ENCODE results near the gene LETM1. TPM values are rescaled to one million over a fixed set of nuclear protein-coding genes. Genes with fewer than 3 reads are reported as not detected.
A peak's percentile ranks its signal among the peaks of the same experiment; 100 is the strongest.

The LETM1 gene
- total and polyA plus RNA-seq, 2 of the 13 experiments (the other 11 are each of a cell fraction or from before 2014, with no cell fraction given) = 9.7 to 41.6 TPM

GRCh38 chr4:1809754-1810502 is 46.0 kb downstream of the LETM1 start (continued):
- TF ChIP-seq ATF4 (CRISPR knock-in tag; IDR thresholded peaks at IDR 0.05) (peak in 1 of 2 experiments; percentile 50; a peak in 1 of 4 replicates), ZNF17 (CRISPR knock-in tag; IDR thresholded peaks at IDR 0.05) (no peak), ZNF564 (CRISPR knock-in tag; IDR thresholded peaks at IDR 0.05) (0 out of 2 replicates have a peak, but pooled peaks have one; percentile 70), ZNF766 (CRISPR knock-in tag; IDR thresholded peaks at IDR 0.05; ENCODE audit: borderline replicate concordance) (0 out of 2 replicates have a peak, but pooled peaks have one; percentile 19), SALL2 (CRISPR knock-in tag; IDR thresholded peaks at IDR 0.05) (peak; percentile 38; the same call in 1 of the 2 replicates), NONO (IDR thresholded peaks at IDR 0.05) (no peak), NONO (CRISPR knock-in tag; conservative IDR thresholded peaks at IDR 0.05) (peak; percentile 94), SRY (CRISPR knock-in tag; IDR thresholded peaks at IDR 0.05) (no peak), NCOA1 (CRISPR knock-in tag; IDR thresholded peaks at IDR 0.05) (0 out of 2 replicates have a peak, but pooled peaks have one; percentile 24), RFXAP (CRISPR knock-in tag; IDR thresholded peaks at IDR 0.05; ENCODE audit: borderline replicate concordance) (no peak), EEA1 (CRISPR knock-in tag; IDR thresholded peaks at IDR 0.05; ENCODE audit: borderline replicate concordance) (no peak), NFYB (CRISPR knock-in tag; IDR thresholded peaks at IDR 0.05) (no peak), ZNF546 (CRISPR knock-in tag; conservative IDR thresholded peaks at IDR 0.05) (no peak), STAG1 (CRISPR knock-in tag; IDR thresholded peaks at IDR 0.05) (peak; percentile 96), ZMYM2 (CRISPR knock-in tag; IDR thresholded peaks at IDR 0.05) (no peak), MYNN (CRISPR knock-in tag; IDR thresholded peaks at IDR 0.05; ENCODE audit: low read depth) (no peak), RARG (CRISPR knock-in tag; IDR thresholded peaks at IDR 0.05; ENCODE audit: low read depth) (no peak), ZNF713 (CRISPR knock-in tag; IDR thresholded peaks at IDR 0.05) (no peak), FIP1L1 (IDR thresholded peaks at IDR 0.05; ENCODE audit: borderline replicate concordance, insufficient read depth, low read depth, low read length) (peak; percentile 44; the same call in 1 of the 2 replicates), IKZF1 (IDR thresholded peaks at IDR 0.05) (no peak), FOXK1 (CRISPR knock-in tag; IDR thresholded peaks at IDR 0.05; ENCODE audit: borderline replicate concordance, low read depth) (no peak), ARNTL (CRISPR knock-in tag; IDR thresholded peaks at IDR 0.05) (peak; percentile 25; the same call in 1 of the 2 replicates), AGO1 (IDR thresholded peaks at IDR 0.05; ENCODE audit: low read depth, low read length, poor library complexity, severe bottlenecking) (peak; percentile 97), ZNF678 (CRISPR knock-in tag; IDR thresholded peaks at IDR 0.05) (no peak), JUNB (CRISPR knock-in tag; IDR thresholded peaks at IDR 0.05; ENCODE audit: borderline replicate concordance) (no peak)
- TF ChIP-seq, protein P1, sequence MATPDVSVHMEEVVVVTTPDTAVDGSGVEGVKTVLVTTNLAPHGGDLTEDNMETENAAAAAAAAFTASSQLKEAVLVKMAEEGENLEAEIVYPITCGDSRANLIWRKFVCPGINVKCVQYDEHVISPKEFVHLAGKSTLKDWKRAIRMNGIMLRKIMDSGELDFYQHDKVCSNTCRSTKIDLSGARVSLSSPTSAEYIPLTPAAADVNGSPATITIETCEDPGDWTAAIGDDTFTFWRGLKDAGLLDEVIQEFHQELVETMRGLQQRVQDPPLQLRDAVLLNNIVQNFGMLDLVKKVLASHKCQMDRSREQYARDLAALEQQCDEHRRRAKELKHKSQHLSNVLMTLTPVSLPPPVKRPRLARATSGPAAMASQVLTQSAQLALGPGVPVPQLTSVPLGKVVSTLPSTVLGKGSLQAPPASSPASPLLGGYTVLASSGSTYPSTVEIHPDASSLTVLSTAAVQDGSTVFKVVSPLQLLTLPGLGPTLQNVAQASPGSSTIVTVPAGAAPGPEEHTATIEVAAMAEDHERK (CRISPR knock-in tag; IDR thresholded peaks at IDR 0.05; ENCODE audit: low read depth) = no peak
- TF ChIP-seq, protein P2, sequence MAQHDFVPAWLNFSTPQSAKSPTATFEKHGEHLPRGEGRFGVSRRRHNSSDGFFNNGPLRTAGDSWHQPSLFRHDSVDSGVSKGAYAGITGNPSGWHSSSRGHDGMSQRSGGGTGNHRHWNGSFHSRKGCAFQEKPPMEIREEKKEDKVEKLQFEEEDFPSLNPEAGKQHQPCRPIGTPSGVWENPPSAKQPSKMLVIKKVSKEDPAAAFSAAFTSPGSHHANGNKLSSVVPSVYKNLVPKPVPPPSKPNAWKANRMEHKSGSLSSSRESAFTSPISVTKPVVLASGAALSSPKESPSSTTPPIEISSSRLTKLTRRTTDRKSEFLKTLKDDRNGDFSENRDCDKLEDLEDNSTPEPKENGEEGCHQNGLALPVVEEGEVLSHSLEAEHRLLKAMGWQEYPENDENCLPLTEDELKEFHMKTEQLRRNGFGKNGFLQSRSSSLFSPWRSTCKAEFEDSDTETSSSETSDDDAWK (CRISPR knock-in tag; IDR thresholded peaks at IDR 0.05) = no peak
- TF ChIP-seq, protein P3, sequence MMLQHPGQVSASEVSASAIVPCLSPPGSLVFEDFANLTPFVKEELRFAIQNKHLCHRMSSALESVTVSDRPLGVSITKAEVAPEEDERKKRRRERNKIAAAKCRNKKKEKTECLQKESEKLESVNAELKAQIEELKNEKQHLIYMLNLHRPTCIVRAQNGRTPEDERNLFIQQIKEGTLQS (CRISPR knock-in tag; IDR thresholded peaks at IDR 0.05) = no peak
